ENCODE data around the gene TMEM250.

TMEM250 gene

DNA sequence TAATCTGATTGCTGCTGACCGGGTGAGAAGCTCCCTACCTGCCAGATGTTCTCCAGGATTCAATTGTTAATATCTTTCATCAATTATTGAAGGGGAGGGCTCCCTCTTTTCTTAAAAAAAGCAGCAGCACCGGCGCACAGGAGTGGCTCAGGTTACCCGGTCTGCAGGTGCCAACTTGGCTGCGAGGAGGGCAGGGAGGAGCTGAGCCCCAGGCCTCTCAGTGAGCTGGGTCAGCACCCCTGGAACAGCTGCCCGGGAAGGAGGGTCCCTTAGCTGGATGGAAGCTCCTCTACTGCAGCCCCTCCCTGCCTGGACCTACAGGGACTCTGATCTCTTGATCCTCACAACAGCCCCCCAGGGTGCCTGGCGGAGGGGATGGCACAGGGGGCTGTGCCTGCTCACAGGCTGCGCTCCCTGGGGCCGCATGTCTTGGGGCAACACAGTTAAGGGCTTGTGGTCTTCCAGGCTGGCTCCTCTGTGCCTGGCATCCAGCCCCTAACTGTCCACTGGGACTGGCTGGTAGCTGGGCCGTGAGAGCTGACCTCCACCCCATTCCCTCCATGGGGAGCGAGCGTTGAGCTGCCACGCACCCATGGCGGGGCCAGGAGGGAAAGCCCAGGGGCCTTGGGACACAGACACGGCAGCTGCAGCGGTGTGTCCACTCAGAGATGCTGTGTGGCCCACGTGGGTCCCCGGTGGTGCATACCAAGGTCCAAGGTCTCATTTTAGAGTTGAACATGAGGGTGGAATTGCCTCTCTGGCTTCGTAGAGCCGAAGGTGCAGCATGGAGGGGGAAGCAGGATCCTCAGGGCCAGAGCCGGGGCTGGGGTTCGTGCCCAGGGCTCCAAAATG lies 28.6 kb upstream of the TMEM250 start:
- TF ChIP-seq POLR2AphosphoS5 (IDR thresholded peaks at IDR 0.05; ENCODE audit: low read depth, low read length) (no peak), TAF1 (IDR thresholded peaks at IDR 0.05; ENCODE audit: borderline replicate concordance, low read depth, low read length) (no peak), POLR2A (IDR thresholded peaks at IDR 0.05; ENCODE audit: low read depth, low read length) (no peak)
- FAIRE-seq (no peak), DNase-seq (ENCODE audit: insufficient read length) (no peak)

DNA sequence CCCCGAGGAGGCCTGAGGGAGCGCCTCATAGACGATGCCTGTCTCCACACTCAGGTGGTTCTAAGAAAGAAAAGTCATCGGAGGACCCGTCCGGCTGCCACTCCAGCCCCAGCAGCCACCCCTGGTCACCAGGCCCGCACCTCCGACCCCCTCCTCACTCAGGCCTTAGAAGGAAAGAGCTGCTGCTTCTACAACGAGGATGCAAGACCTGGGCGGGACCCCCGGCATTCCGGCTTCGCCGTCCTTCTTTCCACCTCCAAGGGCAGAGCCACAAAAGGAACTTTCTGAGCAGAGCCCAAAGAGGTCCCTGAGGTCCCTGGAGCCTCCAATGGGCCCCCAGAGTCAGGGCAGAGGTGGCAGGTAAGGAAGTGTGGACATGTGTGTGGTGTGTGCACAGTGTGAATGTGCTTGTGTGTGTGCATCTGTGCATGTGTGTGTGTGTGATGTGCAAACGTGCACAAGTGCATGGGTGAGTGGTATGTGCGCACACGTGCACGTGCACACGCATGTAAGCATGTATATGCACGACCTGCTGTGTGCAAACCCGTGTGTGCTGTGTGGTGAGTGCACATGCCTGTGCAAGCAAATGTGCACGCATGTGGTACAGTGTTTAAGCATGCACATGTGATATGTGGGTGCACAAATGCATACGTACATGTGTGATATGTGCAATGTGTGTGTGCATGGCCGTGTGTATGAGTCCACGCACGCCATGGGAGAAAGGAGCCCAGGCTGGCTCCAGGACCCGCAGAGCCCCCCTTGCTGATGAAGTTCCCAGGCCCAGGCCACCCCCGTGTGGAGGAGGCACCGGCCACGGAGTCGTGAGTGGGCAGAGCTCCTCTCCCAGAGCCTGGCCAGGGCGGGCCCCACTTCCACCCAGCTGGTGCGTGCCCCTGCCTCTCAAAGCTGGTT lies 27.7 kb upstream of the TMEM250 start:
- no peak for TF ChIP-seq TAF1 (IDR thresholded peaks at IDR 0.05; ENCODE audit: borderline replicate concordance, low read depth, low read length)
- TF ChIP-seq POLR2A (IDR thresholded peaks at IDR 0.05; ENCODE audit: low read depth, low read length): no peak
- no peak for TF ChIP-seq POLR2AphosphoS5 (IDR thresholded peaks at IDR 0.05; ENCODE audit: low read depth, low read length)
- DNase-seq (ENCODE audit: insufficient read length): no peak
- no peak for FAIRE-seq

DNA sequence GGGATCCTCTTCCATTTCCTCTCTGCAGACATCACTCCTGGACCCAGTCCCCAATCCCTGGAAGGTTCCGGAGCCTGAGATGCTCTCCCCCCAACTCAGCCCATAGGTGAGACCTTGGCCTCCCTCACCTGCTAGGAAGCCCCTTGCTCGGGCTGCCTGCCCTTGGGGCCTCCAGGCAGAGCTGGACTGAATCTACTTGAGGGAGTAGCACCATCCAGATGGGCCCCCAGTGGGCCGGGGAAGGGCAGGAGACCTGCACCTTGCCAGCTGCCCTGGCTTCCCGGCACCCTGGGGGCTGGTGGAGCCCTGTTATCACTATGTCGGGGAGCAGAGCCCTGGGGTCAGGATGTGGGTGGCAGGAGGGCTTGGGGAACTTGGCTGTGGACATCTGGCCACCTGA lies 26.9 kb upstream of the TMEM250 start:
- FAIRE-seq (no peak), DNase-seq (ENCODE audit: insufficient read length) (no peak)
- no peak for TF ChIP-seq TAF1 (IDR thresholded peaks at IDR 0.05; ENCODE audit: borderline replicate concordance, low read depth, low read length)
- TF ChIP-seq POLR2AphosphoS5 (IDR thresholded peaks at IDR 0.05; ENCODE audit: low read depth, low read length): no peak
- TF ChIP-seq POLR2A (IDR thresholded peaks at IDR 0.05; ENCODE audit: low read depth, low read length): no peak

DNA sequence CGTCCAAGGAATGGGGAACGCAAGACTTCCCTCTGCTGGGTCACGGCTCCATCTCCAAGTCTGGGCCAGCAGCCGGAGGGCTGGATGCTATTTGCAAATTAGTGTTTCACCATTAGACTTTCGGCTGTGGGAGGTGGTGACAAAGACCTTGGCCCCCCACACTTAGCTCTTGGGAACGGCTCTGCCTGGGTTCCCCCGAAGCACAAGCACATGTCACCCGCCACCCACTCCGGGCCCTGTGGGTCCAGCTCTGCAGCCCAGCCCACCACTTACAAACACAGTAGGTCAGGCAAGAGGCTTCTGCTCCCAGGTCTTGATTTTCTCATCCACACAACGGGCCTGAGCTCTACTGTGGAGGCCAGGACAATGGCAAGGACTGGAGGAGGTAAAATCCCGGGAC lies 25.8 kb upstream of the TMEM250 start:
- FAIRE-seq (no peak), DNase-seq (ENCODE audit: insufficient read length) (no peak)
- TF ChIP-seq POLR2A (IDR thresholded peaks at IDR 0.05; ENCODE audit: low read depth, low read length) (no peak), POLR2AphosphoS5 (IDR thresholded peaks at IDR 0.05; ENCODE audit: low read depth, low read length) (no peak), TAF1 (IDR thresholded peaks at IDR 0.05; ENCODE audit: borderline replicate concordance, low read depth, low read length) (no peak)

DNA sequence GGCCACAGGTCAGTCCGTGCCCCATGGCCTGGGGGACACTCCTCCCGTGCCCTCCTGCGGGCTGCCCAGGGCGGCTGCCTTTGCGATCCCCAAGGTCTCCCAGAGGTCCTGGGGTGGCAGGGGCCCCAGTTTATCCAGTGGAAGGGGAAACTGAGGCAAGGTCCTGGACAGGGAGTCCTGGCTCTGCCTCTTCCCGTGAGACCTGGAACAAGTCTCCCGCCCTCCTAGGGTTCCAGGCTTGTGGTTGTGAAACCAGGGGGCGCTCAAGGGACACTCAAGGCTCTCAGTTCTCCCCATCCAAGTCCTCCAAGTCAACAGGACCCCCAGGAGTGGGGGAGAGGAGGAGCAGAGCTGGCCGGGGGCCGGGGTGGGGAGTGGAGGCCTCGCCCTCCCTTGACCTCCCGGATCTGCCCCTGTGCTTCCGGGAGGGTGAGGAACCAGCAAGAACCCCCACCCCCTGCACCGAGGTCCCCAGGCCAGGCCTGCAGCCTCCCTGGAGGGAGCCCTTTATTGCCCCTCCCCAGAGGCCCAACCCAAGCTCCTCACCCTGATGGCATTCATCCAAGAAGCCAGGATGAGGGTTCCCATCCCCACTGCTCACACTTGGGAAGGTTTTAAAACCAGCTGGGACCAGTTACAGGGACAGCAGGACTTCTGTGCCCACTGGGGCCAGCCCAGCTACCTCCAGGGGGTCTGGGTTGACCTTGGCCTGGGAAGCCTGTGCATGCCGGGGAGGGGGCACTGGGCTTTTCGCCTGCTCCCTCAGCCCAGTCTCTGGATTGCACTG lies 24.7 kb upstream of the TMEM250 start:
- DNase-seq (ENCODE audit: insufficient read length) (no peak), FAIRE-seq (no peak)
- TF ChIP-seq TAF1 (IDR thresholded peaks at IDR 0.05; ENCODE audit: borderline replicate concordance, low read depth, low read length) (no peak), POLR2A (IDR thresholded peaks at IDR 0.05; ENCODE audit: low read depth, low read length) (no peak), POLR2AphosphoS5 (IDR thresholded peaks at IDR 0.05; ENCODE audit: low read depth, low read length) (no peak)

DNA sequence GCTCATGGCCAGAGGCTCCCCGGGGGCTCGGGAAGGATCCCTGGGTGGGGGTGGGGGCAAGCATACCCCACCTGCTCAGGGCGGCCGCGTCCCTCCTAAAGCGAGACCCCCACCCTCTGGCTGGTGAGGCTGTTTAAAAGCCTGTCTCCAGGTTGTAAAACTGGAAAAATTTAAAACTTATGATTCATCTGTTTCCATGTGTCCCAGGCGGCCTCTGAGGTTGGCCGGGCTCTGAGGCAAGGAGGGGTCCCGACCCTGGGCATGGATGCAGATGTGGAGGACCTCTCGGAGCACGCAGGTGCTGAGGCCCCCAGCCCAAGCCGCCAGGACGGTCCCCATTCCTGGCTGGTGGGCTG lies 24.2 kb upstream of the TMEM250 start:
- FAIRE-seq (no peak), DNase-seq (ENCODE audit: insufficient read length) (no peak)
- TF ChIP-seq POLR2A (IDR thresholded peaks at IDR 0.05; ENCODE audit: low read depth, low read length): no peak
- no peak for TF ChIP-seq POLR2AphosphoS5 (IDR thresholded peaks at IDR 0.05; ENCODE audit: low read depth, low read length)
- TF ChIP-seq TAF1 (IDR thresholded peaks at IDR 0.05; ENCODE audit: borderline replicate concordance, low read depth, low read length): no peak

DNA sequence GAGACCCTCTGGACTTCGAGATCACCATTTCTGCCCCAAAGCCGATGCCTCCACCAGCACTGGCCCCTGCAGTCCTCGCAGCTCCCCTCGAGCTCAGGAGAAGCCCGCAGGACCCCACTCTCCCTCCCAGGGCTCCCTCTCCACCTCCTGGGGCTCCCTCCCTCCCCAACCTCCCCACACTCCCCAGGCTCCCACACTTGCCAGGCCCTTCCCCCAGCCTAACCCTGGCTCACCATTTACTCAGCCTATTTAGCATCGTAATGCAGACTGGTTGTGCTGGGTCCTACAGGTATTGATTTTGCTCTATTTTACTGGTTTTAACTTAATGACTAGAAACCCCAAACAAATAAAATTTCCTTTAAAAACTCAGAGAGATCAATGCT lies 23.7 kb upstream of the TMEM250 start:
- no peak for DNase-seq (ENCODE audit: insufficient read length)
- FAIRE-seq: no peak
- TF ChIP-seq POLR2A (IDR thresholded peaks at IDR 0.05; ENCODE audit: low read depth, low read length) (no peak), TAF1 (IDR thresholded peaks at IDR 0.05; ENCODE audit: borderline replicate concordance, low read depth, low read length) (no peak), POLR2AphosphoS5 (IDR thresholded peaks at IDR 0.05; ENCODE audit: low read depth, low read length) (no peak)

DNA sequence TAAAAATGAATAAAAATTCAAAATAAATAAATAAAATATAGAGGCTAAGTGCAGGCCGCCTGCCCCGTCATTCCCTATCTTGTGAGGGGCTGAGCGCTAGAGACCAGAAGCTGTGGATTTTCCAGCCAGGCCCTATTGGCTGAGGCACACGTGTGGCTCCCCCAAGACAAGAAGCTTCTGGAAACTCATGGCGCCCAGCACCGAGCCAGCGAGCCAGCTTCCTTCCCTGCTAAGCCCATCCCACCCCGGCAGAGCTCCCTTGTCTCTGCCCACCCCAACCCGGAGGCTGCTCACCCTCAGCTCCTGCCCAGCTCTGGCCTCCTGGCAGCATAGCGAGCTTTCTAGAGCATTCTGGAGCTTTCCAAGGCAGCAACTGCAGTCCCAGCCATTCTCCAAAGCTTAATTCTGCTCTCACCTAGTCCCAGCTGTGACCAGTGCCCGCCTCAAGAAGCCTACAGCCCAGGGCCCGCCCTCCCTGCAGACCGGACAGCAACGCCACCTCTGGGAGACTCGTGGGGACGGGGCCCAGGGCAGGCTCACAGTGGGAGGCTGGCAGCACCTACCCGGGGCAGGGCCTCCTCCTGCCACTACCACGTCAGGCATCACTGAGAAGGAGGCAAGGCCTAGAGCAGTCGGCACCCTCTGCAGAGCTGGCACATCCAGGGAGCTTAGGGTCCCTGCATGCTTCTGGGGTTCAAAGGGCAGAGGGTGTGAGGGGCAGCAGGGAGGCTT lies 23.2 kb upstream of the TMEM250 start:
- no peak for DNase-seq (ENCODE audit: insufficient read length)
- no peak for TF ChIP-seq POLR2A (IDR thresholded peaks at IDR 0.05; ENCODE audit: low read depth, low read length)
- FAIRE-seq: no peak

DNA sequence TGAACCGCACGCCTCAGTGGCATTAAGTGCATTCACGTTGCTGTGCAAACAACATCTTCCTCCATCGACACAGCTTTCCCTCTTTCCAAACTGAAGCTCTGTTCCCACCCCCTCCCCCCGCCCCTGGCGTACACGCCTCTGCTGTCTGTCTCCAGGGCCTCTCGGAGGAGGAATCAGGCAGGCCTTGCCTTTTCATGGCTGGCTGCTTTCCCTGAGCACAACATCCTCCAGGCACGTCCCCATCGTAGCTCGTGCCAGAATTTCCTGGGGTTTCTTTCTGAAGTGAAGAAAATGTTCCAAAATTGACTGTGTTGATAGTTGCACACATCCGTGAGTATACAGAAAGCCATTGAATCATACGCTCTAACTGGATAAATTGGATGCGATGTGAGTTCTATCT lies 22.3 kb upstream of the TMEM250 start:
- no peak for FAIRE-seq
- TF ChIP-seq POLR2AphosphoS5 (IDR thresholded peaks at IDR 0.05; ENCODE audit: low read depth, low read length): no peak
- no peak for TF ChIP-seq POLR2A (IDR thresholded peaks at IDR 0.05; ENCODE audit: low read depth, low read length)
- TF ChIP-seq TAF1 (IDR thresholded peaks at IDR 0.05; ENCODE audit: borderline replicate concordance, low read depth, low read length): no peak
- no peak for DNase-seq (ENCODE audit: insufficient read length)

DNA sequence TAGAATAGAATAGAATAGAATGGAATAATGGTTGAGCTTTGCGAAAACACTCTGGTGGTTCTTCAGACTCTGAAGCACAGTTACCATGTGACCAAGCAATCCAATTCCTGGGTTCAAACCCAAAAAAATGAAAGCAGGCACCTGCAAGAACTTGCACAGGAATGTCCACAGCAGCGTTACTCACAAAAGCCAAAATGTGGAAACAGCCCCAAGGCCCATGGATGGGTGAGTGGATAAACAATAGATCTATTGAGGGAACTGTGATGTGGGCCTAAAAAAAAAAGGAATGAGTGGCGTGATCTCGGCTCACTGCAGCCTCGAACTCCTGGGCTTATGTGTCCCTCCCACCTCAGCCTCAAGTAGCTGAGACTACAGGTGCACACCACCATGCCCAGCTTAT lies 21.4 kb upstream of the TMEM250 start:
- FAIRE-seq (no peak), DNase-seq (ENCODE audit: insufficient read length) (no peak)

DNA sequence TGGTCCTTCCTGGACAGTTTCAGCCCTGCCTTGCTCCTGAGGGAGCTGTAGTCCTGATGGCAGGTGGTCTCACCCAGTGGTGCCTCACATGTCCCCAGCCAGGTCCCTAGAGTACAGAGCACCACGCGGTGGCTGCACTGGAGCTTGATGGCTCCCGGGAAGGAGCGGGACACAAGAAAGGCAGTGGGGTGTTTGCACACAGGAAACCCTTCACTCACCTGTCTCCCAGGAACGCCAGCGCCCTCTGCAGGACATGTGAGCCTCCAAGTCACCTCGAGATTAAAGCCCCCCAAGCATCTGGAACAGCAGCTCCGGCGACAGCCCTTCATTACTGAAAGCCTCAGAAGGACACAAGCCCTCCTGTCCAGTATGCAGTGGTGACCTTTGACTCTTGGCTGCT lies 19.9 kb upstream of the TMEM250 start:
- DNase-seq (ENCODE audit: insufficient read length): no peak
- FAIRE-seq: no peak
- no peak for TF ChIP-seq POLR2AphosphoS5 (IDR thresholded peaks at IDR 0.05; ENCODE audit: low read depth, low read length)
- TF ChIP-seq POLR2A (IDR thresholded peaks at IDR 0.05; ENCODE audit: low read depth, low read length): no peak
- no peak for TF ChIP-seq TAF1 (IDR thresholded peaks at IDR 0.05; ENCODE audit: borderline replicate concordance, low read depth, low read length)

More for the DNA sequence above, 21.4 kb upstream of the TMEM250 start:
- no peak for TF ChIP-seq POLR2A (IDR thresholded peaks at IDR 0.05; ENCODE audit: low read depth, low read length)
- no peak for TF ChIP-seq POLR2AphosphoS5 (IDR thresholded peaks at IDR 0.05; ENCODE audit: low read depth, low read length)
- TF ChIP-seq TAF1 (IDR thresholded peaks at IDR 0.05; ENCODE audit: borderline replicate concordance, low read depth, low read length): no peak

Data from GM12892 (cell line).